ENCODE results near the gene CD200R1.

The CD200R1 gene

GRCh38 chr3:113006359-113007056 is 31.6 kb upstream of the CD200R1 start:
- TF ChIP-seq CTCF (IDR thresholded peaks at IDR 0.05; ENCODE audit: control insufficient read depth, insufficient read depth, low read depth, low read length, missing control alignments) = no peak
- no peak for DNase-seq (ENCODE audit: low read depth)
- no peak overlapping the region for H3K4me3 ChIP-seq (ENCODE audit: control insufficient read depth, low read depth, low read length)

- no peak for TF ChIP-seq CTCF (IDR thresholded peaks at IDR 0.05; ENCODE audit: control insufficient read depth, insufficient read depth, low read depth, low read length, missing control alignments)
- no peak overlapping the region for H3K4me3 ChIP-seq (ENCODE audit: control insufficient read depth, low read depth, low read length)
- DNase-seq (ENCODE audit: low read depth) = no peak
Observed at GRCh38 chr3:113005611-113006010, 30.7 kb upstream of the CD200R1 start.

GRCh38 chr3:113002679-113003078 is 27.8 kb upstream of the CD200R1 start:
- DNase-seq (ENCODE audit: low read depth) = no peak
- no peak overlapping the region for H3K4me3 ChIP-seq (ENCODE audit: control insufficient read depth, low read depth, low read length)
- no peak for TF ChIP-seq CTCF (IDR thresholded peaks at IDR 0.05; ENCODE audit: control insufficient read depth, insufficient read depth, low read depth, low read length, missing control alignments)

DNA sequence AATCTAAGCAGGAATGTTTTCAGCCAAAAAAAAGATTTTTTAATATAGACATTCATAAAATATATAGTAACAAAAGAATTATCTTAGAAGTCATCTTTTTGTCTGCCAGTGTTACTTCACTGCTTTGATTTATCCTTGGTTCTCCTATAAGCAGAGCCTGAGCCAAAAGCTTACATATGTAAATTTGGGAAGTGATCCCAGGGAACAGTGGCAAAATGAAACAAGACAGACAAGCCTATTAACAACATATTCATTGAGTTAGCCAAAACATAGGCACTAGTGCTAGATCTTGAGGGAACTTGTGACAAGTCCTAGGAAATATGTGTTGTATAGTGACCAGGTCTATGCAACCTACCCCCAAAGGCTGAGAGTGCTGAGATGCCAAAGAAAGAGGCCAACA is 27.1 kb upstream of the CD200R1 start:
- TF ChIP-seq CTCF (IDR thresholded peaks at IDR 0.05; ENCODE audit: control insufficient read depth, insufficient read depth, low read depth, low read length, missing control alignments) = no peak
- no peak overlapping the region for H3K4me3 ChIP-seq (ENCODE audit: control insufficient read depth, low read depth, low read length)
- no peak for DNase-seq (ENCODE audit: low read depth)

DNA sequence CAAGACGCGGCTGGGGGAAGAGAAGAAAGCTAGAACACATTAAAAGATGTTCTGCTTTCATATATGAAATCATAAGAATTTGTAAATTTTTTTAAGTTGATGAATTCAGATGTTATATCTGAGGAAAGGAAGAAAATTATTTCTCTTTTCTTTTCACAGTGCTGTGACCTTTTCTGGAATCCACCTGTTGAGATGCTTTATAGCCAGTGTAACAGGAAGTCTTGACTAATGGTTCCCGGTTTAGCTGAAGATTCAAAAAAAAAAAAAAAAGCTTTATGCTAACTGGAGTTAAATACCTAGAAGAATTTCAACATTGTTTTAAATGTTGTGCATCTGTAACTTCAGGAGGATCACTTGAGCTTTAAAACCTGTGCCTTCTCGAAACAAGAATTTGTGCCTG is 25.8 kb upstream of the CD200R1 start:
- TF ChIP-seq CTCF (IDR thresholded peaks at IDR 0.05; ENCODE audit: control insufficient read depth, insufficient read depth, low read depth, low read length, missing control alignments) = no peak
- DNase-seq (ENCODE audit: low read depth) = no peak
- no peak overlapping the region for H3K4me3 ChIP-seq (ENCODE audit: control insufficient read depth, low read depth, low read length)

DNA sequence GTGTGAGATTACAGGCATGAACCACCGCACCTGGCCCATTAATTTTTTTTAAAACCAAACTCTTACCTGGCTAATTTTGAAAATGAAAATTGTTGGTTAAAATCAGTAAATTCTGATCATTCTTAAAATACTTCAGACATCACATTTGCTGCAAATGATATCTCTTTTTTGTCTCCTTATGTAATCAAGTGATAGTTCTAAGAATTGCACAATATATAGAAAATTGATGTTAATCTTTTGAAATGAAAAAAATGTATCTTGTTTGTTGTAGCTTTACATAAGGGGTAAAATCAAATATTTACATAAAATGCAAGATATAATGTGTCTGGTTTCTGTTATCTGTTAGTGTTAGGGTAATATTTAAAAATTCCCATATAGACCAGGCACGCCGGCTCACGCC is 20.9 kb upstream of the CD200R1 start:
- TF ChIP-seq CTCF (IDR thresholded peaks at IDR 0.05; ENCODE audit: control insufficient read depth, insufficient read depth, low read depth, low read length, missing control alignments) = no peak
- no peak for DNase-seq (ENCODE audit: low read depth)

More for the DNA sequence above, 20.9 kb upstream of the CD200R1 start:
- H3K4me3 ChIP-seq (ENCODE audit: control insufficient read depth, low read depth, low read length) = no peak overlapping the region

Data from AG09309 (cell line).